ENCODE measurements around the gene ETHE1. TPM values are rescaled to one million over a fixed set of nuclear protein-coding genes. Genes with fewer than 3 reads are reported as not detected.
A peak's percentile ranks its signal among the peaks of the same experiment; 100 is the strongest.
"Not testable (repeated sequence)": the region's sequence is repeated elsewhere in the genome, so short reads cannot be mapped to it uniquely, and the experiment has no call there.

ETHE1 gene
- polyA plus RNA-seq, 3 donors = 71.2 to 135 (median 111) TPM

DNA sequence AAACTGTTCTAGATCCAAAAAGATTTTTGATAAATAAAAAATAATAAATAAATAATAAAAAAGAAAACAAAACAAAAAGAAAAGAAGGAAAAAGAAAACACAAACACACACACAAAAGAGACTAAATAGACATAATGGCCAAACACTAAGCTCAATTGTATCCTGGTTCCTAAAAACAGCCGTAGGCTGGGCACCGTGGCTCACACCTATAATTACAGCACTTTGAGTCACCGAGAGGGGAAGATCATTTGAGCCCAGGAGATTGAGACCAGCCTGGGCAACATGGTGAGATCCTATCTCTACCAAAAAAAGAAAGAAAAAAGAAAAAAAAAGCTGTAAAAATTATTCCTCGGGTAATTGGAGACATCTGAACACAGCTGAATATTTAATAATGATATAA is 8.9 kb downstream of the ETHE1 start:
- Mint-ChIP-seq H3K9me3 (no peaks in the 10 kb centered on the region), H3K27me3 (ENCODE audit: low read depth in 3 of 3) (no peaks in the 10 kb centered on the region), H3K4me1 (peaks cover 29% of the 10 kb centered on the region), H3K36me3 (peaks cover 18 to 41% of the 10 kb centered on the region in 2 donors), H3K27ac (peak overlapping the region in 5 of 7 donors; percentile 51 to 82 (median 71)), H3K4me3 (no peak overlapping the region)
- TF ChIP-seq, protein P1, sequence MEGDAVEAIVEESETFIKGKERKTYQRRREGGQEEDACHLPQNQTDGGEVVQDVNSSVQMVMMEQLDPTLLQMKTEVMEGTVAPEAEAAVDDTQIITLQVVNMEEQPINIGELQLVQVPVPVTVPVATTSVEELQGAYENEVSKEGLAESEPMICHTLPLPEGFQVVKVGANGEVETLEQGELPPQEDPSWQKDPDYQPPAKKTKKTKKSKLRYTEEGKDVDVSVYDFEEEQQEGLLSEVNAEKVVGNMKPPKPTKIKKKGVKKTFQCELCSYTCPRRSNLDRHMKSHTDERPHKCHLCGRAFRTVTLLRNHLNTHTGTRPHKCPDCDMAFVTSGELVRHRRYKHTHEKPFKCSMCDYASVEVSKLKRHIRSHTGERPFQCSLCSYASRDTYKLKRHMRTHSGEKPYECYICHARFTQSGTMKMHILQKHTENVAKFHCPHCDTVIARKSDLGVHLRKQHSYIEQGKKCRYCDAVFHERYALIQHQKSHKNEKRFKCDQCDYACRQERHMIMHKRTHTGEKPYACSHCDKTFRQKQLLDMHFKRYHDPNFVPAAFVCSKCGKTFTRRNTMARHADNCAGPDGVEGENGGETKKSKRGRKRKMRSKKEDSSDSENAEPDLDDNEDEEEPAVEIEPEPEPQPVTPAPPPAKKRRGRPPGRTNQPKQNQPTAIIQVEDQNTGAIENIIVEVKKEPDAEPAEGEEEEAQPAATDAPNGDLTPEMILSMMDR (IDR thresholded peaks at IDR 0.05) = no peak
- Histone ChIP-seq H3K4me2 (replicated peaks; ENCODE audit: extremely low read depth, low read length, poor library complexity, severe bottlenecking) (no peak overlapping the region), H2AFZ (ENCODE audit: insufficient read depth, low read depth, low read length, poor library complexity, severe bottlenecking) (no peak overlapping the region), H3K27ac (ENCODE audit: low read depth in 1 of 2, low read length in 2 of 2) (no peak overlapping the region), H3K4me1 (ENCODE audit: control insufficient read depth in 1 of 2, insufficient read depth in 2 of 2, low read length in 2 of 2) (peaks cover 21 to 25% of the 10 kb centered on the region in 2 donors), H3K4me3 (replicated peaks in 1 of 3; ENCODE audit: low read depth in 2 of 3, low read length in 3 of 3) (no peak overlapping the region), H3K79me2 (ENCODE audit: insufficient read depth, low read length) (peaks cover 35% of the 10 kb centered on the region), H3K36me3 (replicated peaks in 1 of 2; ENCODE audit: control insufficient read depth in 1 of 2, insufficient read depth in 2 of 2, low read length in 2 of 2) (peaks cover 7 to 36% of the 10 kb centered on the region in 2 donors), H3K9ac (ENCODE audit: insufficient read depth, low read length, poor library complexity, severe bottlenecking) (no peak overlapping the region), H3K27me3 (ENCODE audit: control insufficient read depth in 2 of 2, insufficient read depth in 2 of 2, low read length in 2 of 2) (no peaks in the 10 kb centered on the region), H3K9me3 (replicated peaks in 1 of 2; ENCODE audit: control insufficient read depth in 1 of 2, insufficient read depth in 1 of 2, low read length in 2 of 2) (no peaks in the 10 kb centered on the region), H4K20me1 (ENCODE audit: insufficient read depth, low read length) (peaks cover 7% of the 10 kb centered on the region)
- 100% methylated on average over 1 of the region's 4 CpGs for WGBS (ENCODE audit: insufficient coverage)
- intact Hi-C loops (cut with micrococcal nuclease) = loop anchor here in 1 of 2 donors (2.0 kb wide), 1 partner anchor 85 kb away; no protein-coding TSS in a partner anchor
- DNase-seq = no peak

DNA sequence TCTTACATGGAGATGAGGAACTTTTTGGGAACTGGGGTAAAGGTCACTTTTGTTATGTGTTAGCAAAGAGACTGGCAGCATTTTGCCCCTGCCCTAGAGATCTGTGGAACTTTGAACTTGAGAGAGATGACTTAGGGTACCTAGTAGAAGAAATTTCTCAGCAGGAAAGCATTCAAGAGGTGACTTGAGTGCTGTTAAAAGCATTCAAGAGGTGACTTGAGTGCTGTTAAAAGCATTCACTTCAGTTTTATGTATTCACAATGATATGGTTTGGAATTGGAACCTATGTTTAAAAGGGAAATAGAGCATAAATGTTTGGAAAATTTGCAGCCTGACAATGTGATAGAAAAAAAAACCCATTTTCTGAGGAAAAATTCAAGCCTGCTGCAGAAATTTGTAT is 14.6 kb downstream of the ETHE1 start:
- H4K20me1 ChIP-seq (ENCODE audit: insufficient read depth, low read length); H3K27ac ChIP-seq (ENCODE audit: low read depth in 1 of 2, low read length in 2 of 2); H3K27me3 Mint-ChIP-seq (ENCODE audit: low read depth in 3 of 3); H3K4me1 ChIP-seq (ENCODE audit: control insufficient read depth in 1 of 2, insufficient read depth in 2 of 2, low read length in 2 of 2); H3K27ac Mint-ChIP-seq; H3K79me2 ChIP-seq (ENCODE audit: insufficient read depth, low read length); H3K27me3 ChIP-seq (ENCODE audit: control insufficient read depth in 2 of 2, insufficient read depth in 2 of 2, low read length in 2 of 2); H2AFZ ChIP-seq (ENCODE audit: insufficient read depth, low read depth, low read length, poor library complexity, severe bottlenecking); H3K9me3 Mint-ChIP-seq; H3K9me3 ChIP-seq (replicated peaks in 1 of 2; ENCODE audit: control insufficient read depth in 1 of 2, insufficient read depth in 1 of 2, low read length in 2 of 2); H3K4me2 ChIP-seq (replicated peaks; ENCODE audit: extremely low read depth, low read length, poor library complexity, severe bottlenecking); H3K4me3 ChIP-seq (replicated peaks in 1 of 3; ENCODE audit: low read depth in 2 of 3, low read length in 3 of 3); H3K4me1 Mint-ChIP-seq; H3K4me3 Mint-ChIP-seq; DNase-seq; intact Hi-C loops (cut with micrococcal nuclease); H3K9ac ChIP-seq (ENCODE audit: insufficient read depth, low read length, poor library complexity, severe bottlenecking): not testable (repeated sequence)
- peaks cover 52 to 82% of the 10 kb centered on the region in 2 donors for H3K36me3 Mint-ChIP-seq
- H3K36me3 ChIP-seq (replicated peaks in 1 of 2; ENCODE audit: control insufficient read depth in 1 of 2, insufficient read depth in 2 of 2, low read length in 2 of 2) = peaks cover 42 to 73% of the 10 kb centered on the region in 2 donors

Data from CD14-positive monocyte (primary cell).